Neuronal stem cell (in vitro differentiated cells): ENCODE results near the gene ARHGAP32.
A peak's percentile ranks its signal among the peaks of the same experiment; 100 is the strongest.

ENCODE experiments used
- DNase-seq: peaks from one replicate; pipeline ENCODE4 v3.0.0-alpha.2; 2013; ENCODE audit warnings: low spot score
- H2AFZ ChIP-seq: one replicate; pipeline ENCODE4 v1.6.1; 2013; ENCODE audit warnings: mild to moderate bottlenecking, low read length, inconsistent platforms
- H2AK5ac ChIP-seq: 2 replicates; pipeline ENCODE4 v1.6.1; 2013; ENCODE audit warnings: low read depth, mild to moderate bottlenecking, inconsistent platforms, low read length, moderate library complexity, mixed read lengths
- H2BK120ac ChIP-seq: 2 replicates; pipeline ENCODE4 v1.6.1; 2013; ENCODE audit warnings: low read depth, mild to moderate bottlenecking, inconsistent platforms, low read length, moderate library complexity, mixed read lengths
- H2BK12ac ChIP-seq: one replicate; pipeline ENCODE4 v1.6.1; 2013; ENCODE audit warnings: low read length, inconsistent platforms
- H2BK15ac ChIP-seq: 2 replicates; pipeline ENCODE4 v1.6.1; 2013; ENCODE audit warnings: mild to moderate bottlenecking, low read length, inconsistent platforms, mixed read lengths
- H2BK5ac ChIP-seq: one replicate; pipeline ENCODE4 v1.6.1; 2013; ENCODE audit warnings: inconsistent platforms, mild to moderate bottlenecking, low read length, moderate library complexity
- H3K14ac ChIP-seq: one replicate; pipeline ENCODE4 v1.6.1; 2013; ENCODE audit warnings: low read length, inconsistent platforms
- H3K18ac ChIP-seq: 2 replicates; pipeline ENCODE4 v1.6.1; 2013; ENCODE audit warnings: low read length, inconsistent platforms
- H3K23ac ChIP-seq: 2 replicates; pipeline ENCODE4 v1.6.1; 2013; ENCODE audit warnings: low read depth, mild to moderate bottlenecking, mixed read lengths, low read length, inconsistent platforms; ENCODE audit not compliant: poor library complexity
- H3K27ac ChIP-seq: replicated peaks from 3 replicates; pipeline ENCODE4 v1.5.1; 2013; ENCODE audit warnings: low read length, inconsistent platforms
- H3K27me3 ChIP-seq, 3 experiments: 2 replicates each; pipeline ENCODE4 v1.6.1; 2013; ENCODE audit warnings: low read length in 3 of 3, mild to moderate bottlenecking in 2 of 3, inconsistent platforms in 1 of 3, low read depth in 1 of 3, mixed read lengths in 1 of 3, moderate library complexity in 1 of 3; ENCODE audit not compliant: control insufficient read depth in 3 of 3, insufficient read depth in 3 of 3
- H3K36me3 ChIP-seq, 2 donors: replicated peaks in 1 of 2; 2 replicates each; pipeline ENCODE4 v1.6.1; 2013; ENCODE audit warnings: low read length in 2 of 2; ENCODE audit not compliant: control insufficient read depth in 2 of 2, insufficient read depth in 2 of 2
- H3K4ac ChIP-seq: 2 replicates; pipeline ENCODE4 v1.6.1; 2013; ENCODE audit warnings: inconsistent platforms, mild to moderate bottlenecking, low read length, moderate library complexity
- H3K4me1 ChIP-seq, 2 donors: 1 replicate in 1 of 2; 2 replicates in 1 of 2; pipeline ENCODE4 v1.6.1; 2013; ENCODE audit warnings: low read length in 2 of 2, low read depth in 1 of 2; ENCODE audit not compliant: control insufficient read depth in 2 of 2, insufficient read depth in 1 of 2
- H3K4me2 ChIP-seq: one replicate; pipeline ENCODE4 v1.6.1; 2013; ENCODE audit warnings: mild to moderate bottlenecking, low read length, inconsistent platforms; ENCODE audit not compliant: insufficient read depth, poor library complexity, severe bottlenecking
- H3K4me3 ChIP-seq, 2 donors: 2 replicates each; pipeline ENCODE4 v1.5.1; 2013; ENCODE audit warnings: low read length in 2 of 2, mild to moderate bottlenecking in 2 of 2, inconsistent platforms in 1 of 2, moderate library complexity in 1 of 2
- H3K79me1 ChIP-seq: one replicate; pipeline ENCODE4 v1.6.1; 2013; ENCODE audit warnings: low read depth, mild to moderate bottlenecking, inconsistent platforms, low read length, moderate library complexity
- H3K9ac ChIP-seq: one replicate; pipeline ENCODE4 v1.6.1; 2013; ENCODE audit warnings: mild to moderate bottlenecking, low read depth, low read length, inconsistent platforms; ENCODE audit not compliant: poor library complexity
- H3K9me3 ChIP-seq, 2 donors: replicated peaks in 1 of 2; 2 replicates each; pipeline versions ENCODE3 to v1.6.1; 2013; ENCODE audit warnings: low read length in 2 of 2, mild to moderate bottlenecking in 2 of 2, inconsistent platforms in 1 of 2, low read depth in 1 of 2, mixed read lengths in 1 of 2, moderate library complexity in 1 of 2; ENCODE audit not compliant: control insufficient read depth in 2 of 2, insufficient read depth in 1 of 2
- H4K8ac ChIP-seq: one replicate; pipeline ENCODE4 v1.6.1; 2013; ENCODE audit warnings: low read depth, mild to moderate bottlenecking, inconsistent platforms, low read length, moderate library complexity
- H4K91ac ChIP-seq: one replicate; pipeline ENCODE4 v1.6.1; 2013; ENCODE audit warnings: low read length, low read depth, mild to moderate bottlenecking, inconsistent platforms; ENCODE audit not compliant: poor library complexity
- WGBS, 2 donors: extraction: QIAGEN DNeasy Blood & Tissue Kit; methylation state at CpG; one replicate each; pipeline ENCODE4 v1.1.7; 2013; ENCODE audit warnings: missing lambda C conversion rate in 2 of 2, mixed read lengths in 1 of 2; ENCODE audit not compliant: insufficient read length in 2 of 2, insufficient replicate concordance in 1 of 2; ENCODE audit errors: extremely low coverage in 2 of 2; 5-methylcytosine and 5-hydroxymethylcytosine counted together

The ARHGAP32 gene

DNA sequence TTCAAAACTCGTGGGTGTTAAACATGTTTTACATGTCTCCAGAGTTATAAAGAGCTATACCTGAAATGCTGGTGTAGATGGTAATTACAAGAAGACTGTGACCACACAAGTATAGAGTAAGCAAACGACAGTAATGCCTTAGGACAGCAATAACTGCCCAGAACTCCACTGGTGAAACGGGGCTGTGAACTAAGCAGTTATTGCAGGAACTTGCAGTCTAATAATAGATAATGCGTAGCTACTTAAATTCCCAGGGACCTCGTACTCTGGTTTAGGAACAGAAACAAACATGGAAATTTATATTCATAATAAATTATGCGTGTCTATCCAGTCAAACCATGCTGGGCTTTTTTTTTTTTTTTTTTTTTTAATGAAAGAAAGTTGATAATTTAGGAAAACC, 224.5 kb downstream of the ARHGAP32 start:
- H3K36me3 ChIP-seq = peaks cover 24 to 63% of the 10 kb centered on the region in 2 donors
- no peak overlapping the region for H2BK12ac ChIP-seq
- H3K4me2 ChIP-seq = no peak overlapping the region
- no peak overlapping the region for H3K4me3 ChIP-seq
- no CpG with 5 or more reads among the region's 6 CpGs for WGBS, 2 donors
- no peaks in the 10 kb centered on the region for H3K9me3 ChIP-seq
- H4K8ac ChIP-seq = no peak overlapping the region
- no peak overlapping the region for H3K18ac ChIP-seq
- no peaks in the 10 kb centered on the region for H3K79me1 ChIP-seq
- H2AK5ac ChIP-seq = no peak overlapping the region
- no peak overlapping the region for H3K14ac ChIP-seq
- no peak overlapping the region for H3K9ac ChIP-seq
- no peak overlapping the region for H3K27ac ChIP-seq
- no peak overlapping the region for H4K91ac ChIP-seq
- no peak overlapping the region for H3K4ac ChIP-seq
- H2AFZ ChIP-seq = no peak overlapping the region
- H2BK5ac ChIP-seq = no peak overlapping the region
- H3K4me1 ChIP-seq = peaks cover 4 to 11% of the 10 kb centered on the region in 2 donors
- DNase-seq = no peak
- H2BK120ac ChIP-seq = no peak overlapping the region
- H2BK15ac ChIP-seq = no peak overlapping the region
- H3K27me3 ChIP-seq = no peaks in the 10 kb centered on the region
- H3K23ac ChIP-seq = no peak overlapping the region

DNA sequence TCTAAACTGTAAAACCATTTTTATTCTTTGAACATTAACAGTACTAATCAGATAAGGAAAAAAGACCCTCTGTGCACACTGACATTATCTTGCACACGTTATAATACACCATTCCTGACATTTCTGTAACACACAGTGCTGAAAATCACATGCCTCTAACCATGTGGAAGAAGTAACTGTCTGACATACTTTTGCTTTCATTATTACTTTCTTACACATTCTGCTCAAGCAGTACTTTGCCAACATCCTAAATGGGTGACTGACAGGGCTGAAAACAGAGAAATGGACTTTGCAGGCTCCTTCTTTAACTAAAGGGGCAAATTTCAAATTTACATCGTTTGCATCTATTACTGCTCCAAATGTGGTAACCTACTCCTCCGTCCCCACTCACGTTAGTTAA, 226.6 kb downstream of the ARHGAP32 start:
- no peak overlapping the region for H3K27ac ChIP-seq
- H4K8ac ChIP-seq = no peak overlapping the region
- WGBS, 2 donors = no CpG with 5 or more reads among the region's 4 CpGs
- no peak overlapping the region for H3K14ac ChIP-seq
- peaks cover 16 to 42% of the 10 kb centered on the region in 2 donors for H3K36me3 ChIP-seq
- H3K4me2 ChIP-seq = no peak overlapping the region
- H3K23ac ChIP-seq = no peak overlapping the region
- no peak overlapping the region for H2AK5ac ChIP-seq
- no peak overlapping the region for H3K4ac ChIP-seq
- H2BK15ac ChIP-seq = no peak overlapping the region
- H3K18ac ChIP-seq = no peak overlapping the region
- no peaks in the 10 kb centered on the region for H3K79me1 ChIP-seq
- H3K9ac ChIP-seq = no peak overlapping the region
- no peak overlapping the region for H3K4me3 ChIP-seq
- H3K9me3 ChIP-seq = no peaks in the 10 kb centered on the region
- no peak overlapping the region for H2AFZ ChIP-seq
- no peaks in the 10 kb centered on the region for H3K27me3 ChIP-seq
- peaks cover 4 to 11% of the 10 kb centered on the region in 2 donors for H3K4me1 ChIP-seq
- H4K91ac ChIP-seq = no peak overlapping the region
- no peak overlapping the region for H2BK12ac ChIP-seq
- no peak overlapping the region for H2BK120ac ChIP-seq
- DNase-seq = no peak
- H2BK5ac ChIP-seq = no peak overlapping the region

DNA sequence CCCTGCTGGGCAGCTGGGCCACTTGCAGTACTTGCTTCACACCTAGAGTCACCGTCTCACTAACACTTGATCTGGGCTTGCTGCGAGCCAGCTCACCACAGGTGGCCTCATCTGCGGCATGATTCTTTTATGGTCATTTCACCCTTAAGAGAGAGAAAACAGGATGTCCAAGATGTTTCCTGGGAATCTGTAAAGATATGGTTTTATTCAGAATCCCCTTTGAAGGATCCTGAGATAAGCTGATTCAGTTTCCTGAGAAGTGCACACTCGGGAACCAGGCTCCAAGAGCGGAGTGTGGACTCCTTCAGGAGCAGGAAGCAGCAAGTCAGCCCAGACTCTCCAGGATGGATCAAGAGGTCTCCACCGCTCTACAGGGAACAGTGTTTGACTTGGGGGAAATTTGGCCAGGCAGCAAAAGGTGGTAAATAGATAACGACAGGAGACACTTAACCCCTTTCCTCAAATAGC, 227.6 kb downstream of the ARHGAP32 start:
- no CpG with 5 or more reads among the region's 7 CpGs for WGBS, 2 donors

DNA sequence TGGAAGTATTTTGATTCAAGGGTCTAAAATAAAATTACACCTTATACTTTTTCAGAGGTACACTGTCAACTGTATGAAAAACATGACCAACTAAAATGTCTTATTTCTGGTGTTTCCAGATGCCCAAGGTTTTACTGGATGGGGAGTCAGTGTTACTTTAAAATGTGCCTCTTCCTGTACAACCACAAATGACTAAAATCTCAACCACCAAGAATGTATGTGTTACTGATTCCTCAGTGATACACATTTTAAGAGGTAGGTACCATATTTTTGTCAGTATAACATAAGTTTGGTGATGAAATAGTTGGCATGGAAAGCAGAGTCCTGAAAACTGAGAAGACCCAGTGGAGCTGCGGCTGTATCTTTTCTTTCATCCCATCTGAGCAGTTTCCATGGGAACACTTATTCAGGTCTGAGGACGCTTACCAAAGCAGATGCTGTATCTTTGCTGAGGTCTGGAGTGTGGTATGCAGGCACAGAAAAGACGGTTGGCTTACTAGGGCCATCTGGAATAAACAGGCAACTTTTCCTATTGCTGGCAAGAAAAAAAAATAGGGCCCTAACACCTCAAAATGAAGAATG, 228.3 kb downstream of the ARHGAP32 start:
- Histone ChIP-seq H3K4ac (no peak overlapping the region), H3K4me3 (no peak overlapping the region), H3K9ac (no peak overlapping the region), H3K27ac (no peak overlapping the region), H3K23ac (no peak overlapping the region), H2BK12ac (no peak overlapping the region), H4K91ac (no peak overlapping the region), H2BK5ac (no peak overlapping the region), H3K36me3 (peaks cover 4 to 25% of the 10 kb centered on the region in 2 donors), H3K9me3 (no peaks in the 10 kb centered on the region), H3K27me3 (no peaks in the 10 kb centered on the region), H3K79me1 (no peaks in the 10 kb centered on the region), H2BK120ac (no peak overlapping the region), H2AK5ac (no peak overlapping the region), H2BK15ac (no peak overlapping the region), H3K14ac (no peak overlapping the region), H4K8ac (no peak overlapping the region), H3K18ac (no peak overlapping the region), H2AFZ (no peak overlapping the region), H3K4me1 (peaks cover 4 to 11% of the 10 kb centered on the region in 2 donors), H3K4me2 (no peak overlapping the region)
- WGBS, 2 donors = no CpG with 5 or more reads among the region's 3 CpGs
- DNase-seq = no peak

More for the DNA sequence above, 227.6 kb downstream of the ARHGAP32 start:
- peaks cover 8 to 32% of the 10 kb centered on the region in 2 donors for H3K36me3 ChIP-seq
- H3K23ac ChIP-seq = no peak overlapping the region
- H3K4me1 ChIP-seq = peaks cover 4 to 11% of the 10 kb centered on the region in 2 donors
- no peak overlapping the region for H2BK5ac ChIP-seq
- no peaks in the 10 kb centered on the region for H3K79me1 ChIP-seq
- no peak overlapping the region for H2BK15ac ChIP-seq
- no peak overlapping the region for H3K27ac ChIP-seq
- no peak overlapping the region for H4K91ac ChIP-seq
- peak overlapping the region; percentile 32 for H3K18ac ChIP-seq
- no peak overlapping the region for H2BK120ac ChIP-seq
- no peak overlapping the region for H4K8ac ChIP-seq
- no peak overlapping the region for H3K4ac ChIP-seq
- no peak overlapping the region for H2AK5ac ChIP-seq
- no peaks in the 10 kb centered on the region for H3K9me3 ChIP-seq
- no peak overlapping the region for H2AFZ ChIP-seq
- H3K4me2 ChIP-seq = no peak overlapping the region
- no peak overlapping the region for H3K4me3 ChIP-seq
- DNase-seq = no peak
- H3K9ac ChIP-seq = no peak overlapping the region
- no peaks in the 10 kb centered on the region for H3K27me3 ChIP-seq
- H2BK12ac ChIP-seq = no peak overlapping the region
- no peak overlapping the region for H3K14ac ChIP-seq
